Peyer's patch (tissue), 4 donors: ENCODE results near the gene LPGAT1.

ENCODE experiments used
- CTCF ChIP-seq, 6 experiments: fragments of 450-650 bp in 4 of 6; fragments of 200-600 bp in 2 of 6; sonication (generic) in 1 of 6; IDR thresholded peaks; one replicate each; pipeline ENCODE4 v1.5.1; 2017 to 2019; ENCODE audit warnings: antibody characterized with exemption in 6 of 6, mild to moderate bottlenecking in 3 of 6, moderate library complexity in 1 of 6
- POLR2A ChIP-seq, 2 donors: fragments of 450-650 bp; IDR thresholded peaks; one replicate each; pipeline ENCODE4 v1.5.1; 2017; ENCODE audit warnings: antibody characterized with exemption in 2 of 2, mild to moderate bottlenecking in 2 of 2, moderate library complexity in 2 of 2

DNA sequence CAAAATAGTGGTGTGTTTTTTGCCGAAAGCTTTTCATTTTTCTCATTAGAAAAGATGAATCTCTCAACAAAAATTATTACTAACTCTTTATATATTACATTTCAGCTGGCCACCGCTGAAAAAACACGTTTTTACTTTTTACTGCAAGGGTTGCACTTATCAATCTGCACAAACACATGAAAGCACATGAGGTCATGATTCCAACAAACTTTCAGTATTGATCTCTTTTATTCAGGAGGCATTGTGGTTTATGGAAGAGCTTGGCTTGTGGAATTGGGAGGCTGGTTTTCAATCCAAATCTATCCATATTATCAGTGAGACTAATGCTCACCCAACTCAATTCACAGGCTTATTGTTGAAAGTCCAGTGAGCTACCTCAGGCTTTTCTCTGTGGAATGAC lies 20.6 kb upstream of the LPGAT1 start:
- TF ChIP-seq CTCF (IDR thresholded peaks at IDR 0.05) (no peak), POLR2A (IDR thresholded peaks at IDR 0.05) (no peak)
